Prostate gland (tissue), 2 donors: ENCODE measurements around the gene WARS2. TPM values are rescaled to one million over a fixed set of nuclear protein-coding genes. Genes with fewer than 3 reads are reported as not detected.

Source experiments
- DNase-seq: peaks from one replicate; pipeline ENCODE4 v3.0.0-alpha.2; 2019; ENCODE audit warnings: low spot score
- H3K27ac ChIP-seq, 2 donors: fragments of 200-600 bp; sonication (generic); 2 replicates each; pipeline ENCODE4 v1.5.1; 2017 to 2019
- H3K27me3 ChIP-seq: fragments of 200-600 bp; sonication (generic); replicated peaks from 2 replicates; pipeline ENCODE4 v1.5.1; 2019; ENCODE audit not compliant: insufficient read depth
- H3K36me3 ChIP-seq, 2 donors: fragments of 200-600 bp; sonication (generic); 1 replicate in 1 of 2; 2 replicates in 1 of 2; pipeline versions ENCODE4 v1.5.1 to v1.8.1; 2017 to 2019
- H3K4me1 ChIP-seq: fragments of 200-600 bp; sonication (generic); replicated peaks from 2 replicates; pipeline ENCODE4 v1.5.1; 2019
- H3K4me3 ChIP-seq, 2 donors: fragments of 200-600 bp; sonication (generic); 2 replicates each; pipeline ENCODE4 v1.5.1; 2017 to 2019
- H3K9me3 ChIP-seq: fragments of 200-600 bp; sonication (generic); 2 replicates; pipeline ENCODE4 v1.5.1; 2017
- CTCF ChIP-seq, 4 experiments: fragments of 200-600 bp in 2 of 4; fragments of 450-650 bp in 2 of 4; sonication (generic) in 2 of 4; IDR thresholded peaks; 1 replicate in 3 of 4; 2 replicates in 1 of 4; pipeline ENCODE4 v1.5.1; 2016 to 2019; ENCODE audit warnings: antibody characterized with exemption in 4 of 4, mild to moderate bottlenecking in 2 of 4, moderate library complexity in 2 of 4
- POLR2A ChIP-seq: fragments of 450-650 bp; IDR thresholded peaks from one replicate; pipeline ENCODE4 v1.6.1; 2016; ENCODE audit warnings: antibody characterized with exemption, mild to moderate bottlenecking
- POLR2AphosphoS5 ChIP-seq: sonication (generic); formaldehyde crosslinking; IDR thresholded peaks from one replicate; pipeline ENCODE4 v1.6.1; 2017; ENCODE audit warnings: antibody characterized with exemption
- WGBS: methylation state at CpG from one replicate; pipeline ENCODE4 v1.1.5; 2018; 5-methylcytosine and 5-hydroxymethylcytosine counted together
- intact Hi-C: fragments of 100-400 bp; cut with DNase I; formaldehyde crosslinking; loops from one replicate; pipeline ENCODE4 v1.14.2; 2022
- total RNA-seq, 2 donors: library from RNA; depleted of rRNA; stranded (reverse); fragments of >200 nt; gene quantifications; one replicate each; pipeline ENCODE4 v1.1.0, GENCODE V29; 2016

WARS2 gene
- total RNA-seq, 2 donors from 2014 or later, result 15.6 to 22.0 TPM

- Histone ChIP-seq H3K9me3 (no peaks in the 10 kb centered on the region), H3K4me1 (peaks cover 3% of the 10 kb centered on the region), H3K36me3 (no peaks in the 10 kb centered on the region), H3K27ac (no peak overlapping the region), H3K4me3 (no peak overlapping the region), H3K27me3 (peaks cover 14% of the 10 kb centered on the region)
- intact Hi-C loops, result loop anchor here (5.0 kb wide), 1 partner anchor 857 kb away; no protein-coding TSS in a partner anchor
- TF ChIP-seq POLR2AphosphoS5 (no peak), CTCF (IDR thresholded peaks at IDR 0.05) (no peak), POLR2A (no peak)
- 14% methylated on average over 2 of the region's 2 CpGs for WGBS
- no peak for DNase-seq
These were observed 131.2 kb downstream of the WARS2 start for GRCh38 chr1:119009312-119009655.

- Histone ChIP-seq H3K4me3 (peak overlapping the region in 1 of 2 donors; percentile 10), H3K27me3 (peaks cover 20% of the 10 kb centered on the region), H3K4me1 (peaks cover 3% of the 10 kb centered on the region), H3K9me3 (no peaks in the 10 kb centered on the region), H3K36me3 (no peaks in the 10 kb centered on the region), H3K27ac (no peak overlapping the region)
- TF ChIP-seq POLR2AphosphoS5 (no peak), CTCF (IDR thresholded peaks at IDR 0.05) (peak in 3 of 4 experiments; percentile 37 to 54 (median 46))
- WGBS, result 4% methylated on average over 22 of the region's 22 CpGs
- DNase-seq, result no peak
- intact Hi-C loops, result loop anchor here (5.0 kb wide), 1 partner anchor 856 kb away; no protein-coding TSS in a partner anchor
These were observed 131.8 kb downstream of the WARS2 start for GRCh38 chr1:119008483-119009311.

- no peak for TF ChIP-seq POLR2A
- no peak for TF ChIP-seq CTCF (IDR thresholded peaks at IDR 0.05)
- no peak for TF ChIP-seq POLR2AphosphoS5
- Histone ChIP-seq H3K9me3 (no peaks in the 10 kb centered on the region), H3K36me3 (no peaks in the 10 kb centered on the region), H3K4me3 (peak overlapping the region in 1 of 2 donors; percentile 10), H3K27ac (no peak overlapping the region), H3K27me3 (peaks cover 25% of the 10 kb centered on the region), H3K4me1 (peaks cover 3% of the 10 kb centered on the region)
- WGBS, result 3% methylated on average over 60 of the region's 61 CpGs
- intact Hi-C loops, result loop anchor here (5.0 kb wide), 1 partner anchor 856 kb away; no protein-coding TSS in a partner anchor
- no peak for DNase-seq
These were observed 132.6 kb downstream of the WARS2 start for GRCh38 chr1:119007670-119008482.

- H3K27ac ChIP-seq, result no peak overlapping the region
- DNase-seq, result no peak
- H3K4me1 ChIP-seq, result peaks cover 3% of the 10 kb centered on the region
- TF ChIP-seq POLR2A, result no peak
- no peak for TF ChIP-seq POLR2AphosphoS5
- TF ChIP-seq CTCF (IDR thresholded peaks at IDR 0.05), result no peak
- 3% methylated on average over 22 of the region's 22 CpGs for WGBS
- H3K27me3 ChIP-seq, result peaks cover 31% of the 10 kb centered on the region
- H3K4me3 ChIP-seq, result no peak overlapping the region
- H3K9me3 ChIP-seq, result no peaks in the 10 kb centered on the region
- H3K36me3 ChIP-seq, result no peaks in the 10 kb centered on the region
- intact Hi-C loops, result loop anchor here (5.0 kb wide), 1 partner anchor 855 kb away; no protein-coding TSS in a partner anchor
These were observed 133.1 kb downstream of the WARS2 start for GRCh38 chr1:119007339-119007669.
